Body of pancreas (tissue), 4 donors: Measurements from ENCODE around the gene CYTIP. TPM values are rescaled to one million over a fixed set of nuclear protein-coding genes. Genes with fewer than 3 reads are reported as not detected.

Experiments used
- ATAC-seq: fragments of 150-250 bp; one replicate; pipeline ENCODE4 v1.9.1; 2016
- DNase-seq, 4 donors: peaks; one replicate each; pipeline ENCODE4 v3.0.0-alpha.2; 2019
- H3K27ac ChIP-seq, 4 donors: fragments of 200-600 bp; sonication (generic); 1 replicate in 3 of 4; 2 replicates in 1 of 4; pipeline versions ENCODE4 v1.5.1 to v1.6.1; 2016 to 2019; ENCODE audit warnings: mild to moderate bottlenecking in 1 of 4, mixed read lengths in 1 of 4, moderate library complexity in 1 of 4
- H3K27me3 ChIP-seq, 2 donors: fragments of 200-600 bp; sonication (generic); one replicate each; pipeline ENCODE4 v1.6.0; 2016; ENCODE audit warnings: mild to moderate bottlenecking in 1 of 2
- H3K36me3 ChIP-seq, 2 donors: fragments of 200-600 bp; sonication (generic); replicated peaks in 1 of 2; 2 replicates each; pipeline ENCODE4 v1.5.1; 2016; ENCODE audit warnings: low read depth in 2 of 2; ENCODE audit not compliant: insufficient read depth in 1 of 2
- H3K4me1 ChIP-seq: fragments of 200-600 bp; sonication (generic); one replicate; pipeline ENCODE4 v1.6.0; 2016
- H3K4me3 ChIP-seq, 2 donors: fragments of 200-600 bp; sonication (generic); 1 replicate in 1 of 2; 2 replicates in 1 of 2; pipeline ENCODE4 v1.5.1; 2016 to 2019
- H3K9me3 ChIP-seq, 3 donors: fragments of 200-600 bp; sonication (generic); 1 replicate in 2 of 3; 2 replicates in 1 of 3; pipeline ENCODE4 v1.5.1; 2016
- CTCF ChIP-seq, 7 experiments: fragments of 450-650 bp in 4 of 7; fragments of 200-600 bp in 3 of 7; sonication (generic) in 3 of 7; IDR thresholded peaks; one replicate each; pipeline ENCODE4 v1.5.1; 2016 to 2019; ENCODE audit warnings: antibody characterized with exemption in 7 of 7
- POLR2A ChIP-seq, 3 donors: fragments of 450-650 bp; IDR thresholded peaks; one replicate each; pipeline ENCODE4 v1.6.1; 2016; ENCODE audit warnings: antibody characterized with exemption in 3 of 3, mild to moderate bottlenecking in 2 of 3
- WGBS, 2 donors: methylation state at CpG; one replicate each; pipeline ENCODE4 v1.1.5; 2017; 5-methylcytosine and 5-hydroxymethylcytosine counted together
- intact Hi-C: fragments of 100-400 bp; cut with DNase I; formaldehyde crosslinking; loops from one replicate; pipeline ENCODE4 v1.15.1; 2023
- total RNA-seq, 2 donors: library from RNA; depleted of rRNA; stranded (reverse); fragments of >200 nt; gene quantifications; one replicate each; pipeline ENCODE4 v1.1.0, GENCODE V29; 2016

Gene CYTIP
- 10 to 100 TPM in 1 of 2 donors, 1 to 10 TPM in 1; 5.6 to 10.6 TPM for total RNA-seq

- WGBS, 2 donors = 72 to 84% methylated on average over 13 of the region's 13 CpGs
- DNase-seq (peak in 3 of 4 donors; percentile 21 to 64 (median 25)), ATAC-seq (no peak)
- no peaks in the 10 kb centered on the region for H3K9me3 ChIP-seq
- intact Hi-C loops = no loop called here
- H3K27ac ChIP-seq = peak within 1 kb of the TSS in 1 of 4 donors; percentile 60
- no peak within 1 kb of the TSS for H3K4me3 ChIP-seq
- TF ChIP-seq POLR2A (IDR thresholded peaks at IDR 0.05) (peak in 2 of 3 donors; percentile 27 to 63), CTCF (IDR thresholded peaks at IDR 0.05) (no peak)
- peaks cover 18% of the 10 kb centered on the region for H3K4me1 ChIP-seq
- H3K36me3 ChIP-seq = no peaks in the 10 kb centered on the region
- no peaks in the 10 kb centered on the region for H3K27me3 ChIP-seq
Observed at GRCh38 chr2:157443795-157444640, at the start of gene CYTIP. Gene CYTIP (minus strand): TSS chr2:157444089. CDS start chr2:157444020, 69 bp downstream.

GRCh38 chr2:157492189-157492773 is 48.4 kb upstream of the CYTIP start:
- Histone ChIP-seq H3K27ac (no peak overlapping the region), H3K27me3 (no peaks in the 10 kb centered on the region), H3K9me3 (no peaks in the 10 kb centered on the region), H3K4me3 (no peak overlapping the region), H3K4me1 (peaks cover 29% of the 10 kb centered on the region), H3K36me3 (no peaks in the 10 kb centered on the region)
- intact Hi-C loops = loop anchor here (10.0 kb wide), 1 partner anchor 513 kb away; no protein-coding TSS in a partner anchor
- TF ChIP-seq CTCF (IDR thresholded peaks at IDR 0.05) (peak; percentile 62 to 82 (median 78)), POLR2A (IDR thresholded peaks at IDR 0.05) (no peak)
- peak; percentile 67 for ATAC-seq
- 5 to 11% methylated on average over 5 of the region's 5 CpGs for WGBS, 2 donors
- DNase-seq = peak; percentile 75 to 82 (median 79)

GRCh38 chr2:157489983-157490382 is 46.1 kb upstream of the CYTIP start:
- DNase-seq (no peak), ATAC-seq (no peak)
- no peak overlapping the region for H3K4me3 ChIP-seq
- H3K9me3 ChIP-seq = no peaks in the 10 kb centered on the region
- intact Hi-C loops = loop anchor here (10.0 kb wide), 1 partner anchor 515 kb away; no protein-coding TSS in a partner anchor
- H3K27me3 ChIP-seq = no peaks in the 10 kb centered on the region
- WGBS, 2 donors = 59 to 86% methylated on average over 1 of the region's 1 CpG
- no peaks in the 10 kb centered on the region for H3K36me3 ChIP-seq
- no peak for TF ChIP-seq CTCF (IDR thresholded peaks at IDR 0.05)
- no peak overlapping the region for H3K27ac ChIP-seq
- peaks cover 40% of the 10 kb centered on the region for H3K4me1 ChIP-seq

- intact Hi-C loops = no loop called here
- ATAC-seq = peak; percentile 93
- H3K9me3 ChIP-seq = no peaks in the 10 kb centered on the region
- H3K4me1 ChIP-seq = peaks cover 40% of the 10 kb centered on the region
- H3K27me3 ChIP-seq = no peaks in the 10 kb centered on the region
- DNase-seq = peak; percentile 73 to 87 (median 84)
- no peaks in the 10 kb centered on the region for H3K36me3 ChIP-seq
- H3K4me3 ChIP-seq = no peak overlapping the region
- H3K27ac ChIP-seq = peak overlapping the region; percentile 30 to 60 (median 55)
- TF ChIP-seq POLR2A (IDR thresholded peaks at IDR 0.05) (no peak), CTCF (IDR thresholded peaks at IDR 0.05) (peak in 3 of 7 experiments; percentile 15 to 24 (median 20))
- WGBS, 2 donors = 16 to 29% methylated on average over 3 of the region's 3 CpGs
Observed at GRCh38 chr2:157488877-157489276, 45.0 kb upstream of the CYTIP start.
